ENCODE results near the gene LRCH4. TPM values are rescaled to one million over a fixed set of nuclear protein-coding genes. Genes with fewer than 3 reads are reported as not detected.

Gene LRCH4
- total and polyA plus RNA-seq, 2 of the 8 experiments (the other 6 are each of a cell fraction or from before 2014, with no cell fraction given): 15.5 to 36.6 TPM

DNA sequence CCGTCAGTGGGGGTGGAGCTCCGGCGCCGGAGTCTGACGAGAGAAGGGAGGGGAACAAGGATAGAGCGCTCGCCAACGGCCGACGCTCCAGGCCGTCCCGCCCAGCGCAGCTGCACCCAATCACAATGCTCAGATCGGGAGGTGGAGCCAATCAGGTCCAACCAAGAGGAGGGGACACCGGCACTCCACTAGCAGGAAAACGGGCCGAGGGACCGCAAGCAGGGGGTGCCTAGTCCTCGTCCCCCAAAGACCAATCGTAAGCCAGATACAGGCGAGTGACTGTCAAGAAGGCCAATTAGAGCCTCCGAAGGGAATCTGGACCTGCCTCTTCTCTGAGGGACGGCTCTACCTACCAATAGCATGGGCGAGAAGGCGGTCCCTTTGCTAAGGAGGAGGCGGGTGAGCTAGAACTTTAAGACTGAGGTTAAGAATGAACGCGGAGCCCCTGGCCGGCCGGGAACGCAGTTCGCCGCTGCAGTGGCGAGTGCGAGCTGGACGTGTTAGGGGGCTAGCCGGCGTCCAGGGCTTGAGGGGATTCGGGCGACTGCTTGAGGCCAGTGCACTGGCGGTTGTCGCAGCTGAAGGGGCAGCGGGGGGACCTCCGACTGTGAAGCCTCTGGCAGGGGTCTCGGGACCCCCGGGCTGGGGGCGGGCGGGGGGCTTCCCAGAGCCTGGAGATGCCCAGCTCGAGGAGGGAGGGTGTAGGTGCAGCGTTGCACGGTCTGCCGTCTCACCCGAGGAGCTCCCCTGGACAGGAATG lies 517 bp upstream of the LRCH4 start, which contains the start of gene FBXO24:
FBXO24 (plus strand) TSS at position 63 of the 760 bp plus-strand sequence; CDS start at position 361, 298 bp downstream.
- Histone ChIP-seq H3K18ac (ENCODE audit: extremely low read depth, low read length) (peak within 1 kb of the TSS; percentile 97), H3K4me3 (ENCODE audit: extremely low read depth in 1 of 4, insufficient read depth in 2 of 4, low read depth in 3 of 4, low read length in 4 of 4) (peak within 1 kb of the TSS; percentile 80 to 88 (median 80)), H3K79me1 (ENCODE audit: low read depth, low read length) (no peaks in the 10 kb centered on the region; the same call in 1 of the 2 replicates), H2BK120ac (replicated peaks; ENCODE audit: low read depth, low read length) (no peak within 1 kb of the TSS), H3K14ac (ENCODE audit: insufficient read length) (no peak within 1 kb of the TSS), H2BK12ac (ENCODE audit: low read depth, low read length) (no peak within 1 kb of the TSS; the same call in 1 of the 2 replicates), H3K79me2 (ENCODE audit: control insufficient read depth in 1 of 2, insufficient read depth in 2 of 2, low read length in 2 of 2) (peaks cover 0 to 11% of the 10 kb centered on the region in 2 experiments; a peak in 1 of 4 replicates), H3K9me3 (ENCODE audit: insufficient read depth in 2 of 2, low read depth in 1 of 2, low read length in 1 of 2) (no peaks in the 10 kb centered on the region), H4K5ac (ENCODE audit: insufficient read length, low read depth, low read length) (peak within 1 kb of the TSS; percentile 83), H2BK20ac (ENCODE audit: low read length) (0 out of 2 replicates have a peak within 1 kb of the TSS, but pooled peaks have one; percentile 80), H3K23ac (ENCODE audit: insufficient read length) (no peak within 1 kb of the TSS), H2AFZ (ENCODE audit: low read length) (no peak within 1 kb of the TSS), H3K27ac (ENCODE audit: low read depth, low read length) (peak within 1 kb of the TSS; percentile 86), H3K4me2 (ENCODE audit: insufficient read depth in 1 of 2, low read depth in 2 of 2, low read length in 2 of 2) (peak within 1 kb of the TSS; percentile 83 to 92), H2BK5ac (ENCODE audit: low read depth, low read length) (peak within 1 kb of the TSS; percentile 96), H2AK5ac (ENCODE audit: low read depth, low read length) (no peak within 1 kb of the TSS; the same call in 1 of the 2 replicates), H4K8ac (ENCODE audit: extremely low read depth, insufficient read depth, low read length) (peak within 1 kb of the TSS; percentile 37; the same call in 1 of the 2 replicates), H4K91ac (replicated peaks; ENCODE audit: insufficient read length, low read length) (peak within 1 kb of the TSS; percentile 69), H3K9ac (replicated peaks in 1 of 4; ENCODE audit: extremely low read depth in 1 of 4, low read depth in 3 of 4, low read length in 3 of 4) (peak within 1 kb of the TSS; percentile 72 to 97 (median 85)), H3K27me3 (replicated peaks in 1 of 4; ENCODE audit: control insufficient read depth in 3 of 4, extremely low read depth in 1 of 4, insufficient read depth in 3 of 4, low read length in 3 of 4) (peaks cover 0 to 2% (median under 1%) of the 10 kb centered on the region in 4 experiments; a peak in 3 of 7 replicates), H3K23me2 (ENCODE audit: low read depth, low read length) (peaks cover 10% of the 10 kb centered on the region), H4K20me1 (replicated peaks in 1 of 2; ENCODE audit: control insufficient read depth in 1 of 2, insufficient read depth in 2 of 2, low read length in 2 of 2) (peaks cover 2 to 5% of the 10 kb centered on the region in 2 experiments), H3K36me3 (ENCODE audit: control insufficient read depth in 2 of 4, insufficient read depth in 4 of 4, low read length in 3 of 4) (peaks cover 6 to 8% (median 7%) of the 10 kb centered on the region in 4 experiments; a peak in 6 of 8 replicates), H3K4me1 (replicated peaks in 1 of 4; ENCODE audit: control insufficient read depth in 3 of 4, insufficient read depth in 4 of 4, low read length in 3 of 4) (peaks cover 0 to 36% (median 20%) of the 10 kb centered on the region in 4 experiments; a peak in 6 of 7 replicates), H3K56ac (replicated peaks; ENCODE audit: insufficient read length, low read depth, low read length) (peak within 1 kb of the TSS; percentile 84), H3K4ac (replicated peaks; ENCODE audit: insufficient read length, low read depth, low read length) (peak within 1 kb of the TSS; percentile 76), H2BK15ac (ENCODE audit: low read length) (peak within 1 kb of the TSS; percentile 99)
- WGBS, 2 experiments (ENCODE audit: extremely low coverage in 1 of 2, insufficient coverage in 1 of 2, insufficient read length in 1 of 2, insufficient replicate concordance in 2 of 2, low coverage in 1 of 2, low lambda C conversion rate in 2 of 2, missing lambda C conversion rate in 1 of 2): 1% methylated on average over 42 of the region's 53 CpGs; no CpG with 5 or more reads in 1 of the 2 experiments
- POLR2A ChIA-PET (ENCODE audit: partially characterized antibody): interaction anchor here (0.6 to 10.0 kb wide), 33 partner anchors 10 to 266 kb away, joined by 3 to 172 read pairs (median 5); partner anchors contain the start of genes AGFG2, MEPCE, MOSPD3 and PCOLCE
- FAIRE-seq (peak; percentile 97), DNase-seq (ENCODE audit: low read depth in 1 of 2, low spot score in 2 of 2) (peak; percentile 99 to 100)
- CTCF ChIA-PET (ENCODE audit: partially characterized antibody): interaction anchor here (0.6 to 11.4 kb wide), 23 partner anchors 9 to 340 kb away, joined by 3 to 171 read pairs (median 4); partner anchors contain the start of genes PCOLCE, POP7 and SAP25
- TF ChIP-seq, protein P1, sequence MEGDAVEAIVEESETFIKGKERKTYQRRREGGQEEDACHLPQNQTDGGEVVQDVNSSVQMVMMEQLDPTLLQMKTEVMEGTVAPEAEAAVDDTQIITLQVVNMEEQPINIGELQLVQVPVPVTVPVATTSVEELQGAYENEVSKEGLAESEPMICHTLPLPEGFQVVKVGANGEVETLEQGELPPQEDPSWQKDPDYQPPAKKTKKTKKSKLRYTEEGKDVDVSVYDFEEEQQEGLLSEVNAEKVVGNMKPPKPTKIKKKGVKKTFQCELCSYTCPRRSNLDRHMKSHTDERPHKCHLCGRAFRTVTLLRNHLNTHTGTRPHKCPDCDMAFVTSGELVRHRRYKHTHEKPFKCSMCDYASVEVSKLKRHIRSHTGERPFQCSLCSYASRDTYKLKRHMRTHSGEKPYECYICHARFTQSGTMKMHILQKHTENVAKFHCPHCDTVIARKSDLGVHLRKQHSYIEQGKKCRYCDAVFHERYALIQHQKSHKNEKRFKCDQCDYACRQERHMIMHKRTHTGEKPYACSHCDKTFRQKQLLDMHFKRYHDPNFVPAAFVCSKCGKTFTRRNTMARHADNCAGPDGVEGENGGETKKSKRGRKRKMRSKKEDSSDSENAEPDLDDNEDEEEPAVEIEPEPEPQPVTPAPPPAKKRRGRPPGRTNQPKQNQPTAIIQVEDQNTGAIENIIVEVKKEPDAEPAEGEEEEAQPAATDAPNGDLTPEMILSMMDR (IDR thresholded peaks at IDR 0.05; ENCODE audit: control extremely low read depth in 1 of 3, insufficient read depth in 1 of 3, low read depth in 1 of 3, low read length in 3 of 3): 0 out of 4 replicates have a peak, but pooled peaks of 1 of the 3 experiments have one; percentile 0
- peak; percentile 72; the same call in 1 of the 2 replicates for TF ChIP-seq TBP (IDR thresholded peaks at IDR 0.05; ENCODE audit: low read depth, low read length)
- TF ChIP-seq CHD2 (IDR thresholded peaks at IDR 0.05; ENCODE audit: low read length): peak; percentile 98
- peak; percentile 10 for TF ChIP-seq NANOG (IDR thresholded peaks at IDR 0.05; ENCODE audit: insufficient read depth, low read depth, low read length, poor library complexity, severe bottlenecking)
- peak; percentile 65 for TF ChIP-seq TAF1 (IDR thresholded peaks at IDR 0.05; ENCODE audit: low read depth, low read length)
- peak; percentile 100 for TF ChIP-seq SP1 (IDR thresholded peaks at IDR 0.05; ENCODE audit: low read depth, low read length)
- 0 out of 2 replicates have a peak, but pooled peaks have one; percentile 12 for TF ChIP-seq NRF1 (IDR thresholded peaks at IDR 0.05; ENCODE audit: low read depth, low read length)
- no peak for TF ChIP-seq RFX5 (IDR thresholded peaks at IDR 0.05; ENCODE audit: borderline replicate concordance, low read depth, low read length)

Data from H1 (cell line).